ENCODE results near the gene POM121. TPM values are rescaled to one million over a fixed set of nuclear protein-coding genes. Genes with fewer than 3 reads are reported as not detected.

POM121 gene
- total and polyA plus RNA-seq, 10 of the 15 experiments (the other 5 are each of a cell fraction or from before 2014, with no cell fraction given) = 2.4 to 65.7 (median 14.1) TPM

DNA sequence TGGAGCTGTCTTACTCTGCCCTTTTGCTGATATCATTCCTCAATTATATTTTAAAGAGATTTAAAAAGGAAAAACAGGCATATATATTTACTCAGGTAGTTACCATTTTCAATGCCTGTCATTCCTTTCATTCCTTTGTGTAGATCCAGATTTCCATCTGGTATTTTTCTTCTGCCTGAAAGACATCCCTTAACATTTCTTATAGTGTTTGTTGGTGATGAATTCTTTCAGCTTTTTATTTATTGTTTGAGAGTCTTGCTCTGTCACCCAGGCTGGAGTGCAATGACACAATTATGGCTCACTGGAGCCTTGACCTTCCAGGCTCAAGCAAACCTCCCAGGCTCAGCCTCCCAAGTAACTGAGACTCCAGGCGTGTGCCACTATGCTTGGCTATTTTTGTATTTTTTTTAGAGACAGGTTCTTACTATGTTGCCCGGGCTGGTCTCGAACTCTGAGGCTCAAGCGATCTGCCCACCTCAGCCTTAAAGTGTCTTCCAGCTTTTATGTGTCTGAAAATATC lies 5.6 kb upstream of the POM121 start:
- ChIA-PET POLR2A (interaction anchor here (0.5 kb wide), 1 partner anchor 85 kb away, joined by 7 read pairs; no protein-coding TSS in a partner anchor), RAD21 (ENCODE audit: unreplicated experiment) (no interaction called here), CTCF (no interaction called here), SMC1A (ENCODE audit: uncharacterized antibody, unreplicated experiment) (no interaction called here)
- FAIRE-seq (no peak), DNase-seq (ENCODE audit: low read depth, low spot score) (no peak), ATAC-seq (no peak)
- Histone ChIP-seq H3K36me3 (ENCODE audit: control insufficient read depth in 2 of 2, insufficient read depth in 2 of 2, low read length in 1 of 2) (peaks cover 4% of the 10 kb centered on the region in 2 experiments; a peak in 3 of 4 replicates), H3K27me3 (replicated peaks in 1 of 2; ENCODE audit: control insufficient read depth in 2 of 2, insufficient read depth in 2 of 2, low read length in 1 of 2) (no peaks in the 10 kb centered on the region), H3K4me1 (ENCODE audit: control insufficient read depth, insufficient read depth, low read length) (no peaks in the 10 kb centered on the region), H3K9ac (ENCODE audit: control insufficient read depth, insufficient read depth, low read length) (no peak overlapping the region), H3K79me2 (ENCODE audit: control insufficient read depth, insufficient read depth, low read length) (peaks cover 5% of the 10 kb centered on the region), H3K4me2 (ENCODE audit: control insufficient read depth, insufficient read depth) (no peak overlapping the region), H3K27ac (ENCODE audit: control insufficient read depth, insufficient read depth) (no peak overlapping the region), H3K9me3 (replicated peaks; ENCODE audit: control insufficient read depth, insufficient read depth, low read length) (no peaks in the 10 kb centered on the region), H2AFZ (ENCODE audit: control insufficient read depth, low read depth, low read length) (no peak overlapping the region), H4K20me1 (ENCODE audit: control insufficient read depth, insufficient read depth) (no peaks in the 10 kb centered on the region), H3K4me3 (no peak overlapping the region)
- in situ Hi-C loops (cut with MboI) (no loop called here), intact Hi-C loops (cut with micrococcal nuclease; ENCODE audit: unreplicated experiment) (no loop called here)
- no TSS peak for BruUV-seq (replicated peaks)
- 82% methylated on average over 4 of the region's 4 CpGs for WGBS (ENCODE audit: insufficient coverage, insufficient replicate concordance, low lambda C conversion rate, missing lambda C conversion rate)
- TF ChIP-seq CEBPB (IDR thresholded peaks at IDR 0.05; ENCODE audit: borderline replicate concordance in 1 of 2, low read depth in 2 of 2, low read length in 2 of 2) = no peak
- TF ChIP-seq, protein P1, sequence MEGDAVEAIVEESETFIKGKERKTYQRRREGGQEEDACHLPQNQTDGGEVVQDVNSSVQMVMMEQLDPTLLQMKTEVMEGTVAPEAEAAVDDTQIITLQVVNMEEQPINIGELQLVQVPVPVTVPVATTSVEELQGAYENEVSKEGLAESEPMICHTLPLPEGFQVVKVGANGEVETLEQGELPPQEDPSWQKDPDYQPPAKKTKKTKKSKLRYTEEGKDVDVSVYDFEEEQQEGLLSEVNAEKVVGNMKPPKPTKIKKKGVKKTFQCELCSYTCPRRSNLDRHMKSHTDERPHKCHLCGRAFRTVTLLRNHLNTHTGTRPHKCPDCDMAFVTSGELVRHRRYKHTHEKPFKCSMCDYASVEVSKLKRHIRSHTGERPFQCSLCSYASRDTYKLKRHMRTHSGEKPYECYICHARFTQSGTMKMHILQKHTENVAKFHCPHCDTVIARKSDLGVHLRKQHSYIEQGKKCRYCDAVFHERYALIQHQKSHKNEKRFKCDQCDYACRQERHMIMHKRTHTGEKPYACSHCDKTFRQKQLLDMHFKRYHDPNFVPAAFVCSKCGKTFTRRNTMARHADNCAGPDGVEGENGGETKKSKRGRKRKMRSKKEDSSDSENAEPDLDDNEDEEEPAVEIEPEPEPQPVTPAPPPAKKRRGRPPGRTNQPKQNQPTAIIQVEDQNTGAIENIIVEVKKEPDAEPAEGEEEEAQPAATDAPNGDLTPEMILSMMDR (IDR thresholded peaks at IDR 0.05 in 2 of 3, conservative IDR thresholded peaks at IDR 0.05 in 1 of 3; ENCODE audit: control insufficient read depth in 2 of 3, extremely low read depth in 1 of 3, insufficient read depth in 1 of 3, low read depth in 3 of 3, low read length in 3 of 3) = no peak

DNA sequence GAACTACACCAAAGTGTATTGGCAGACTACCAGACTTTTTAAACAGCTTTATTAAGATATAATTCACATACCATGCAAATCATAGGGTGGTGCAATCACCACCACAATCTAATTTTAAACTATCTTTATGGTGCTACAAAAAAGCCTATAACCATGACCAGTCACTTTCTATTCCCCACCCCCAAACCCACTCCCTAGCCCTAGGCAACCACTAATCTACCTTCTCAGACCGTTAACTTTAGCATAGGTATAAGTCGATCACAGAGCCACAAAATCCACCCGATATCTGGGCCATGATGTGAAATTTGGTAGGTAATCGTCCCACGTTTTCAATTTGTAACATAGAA lies 536 bp upstream of the POM121 start:
- peak overlapping the region; percentile 84 for H3K4me2 ChIP-seq (ENCODE audit: control insufficient read depth, insufficient read depth)
- FAIRE-seq (no peak), DNase-seq (ENCODE audit: low read depth, low spot score) (no peak), ATAC-seq (peak; percentile 55)
- BruUV-seq (replicated peaks) = TSS peak; percentile 99
- in situ Hi-C loops (cut with MboI) = loop anchor here (5.0 kb wide), 1 partner anchor 97 kb away; the partner anchor contains the start of gene TYW1B
- ChIA-PET POLR2A (no interaction called here), RAD21 (ENCODE audit: unreplicated experiment) (no interaction called here), SMC1A (ENCODE audit: uncharacterized antibody, unreplicated experiment) (no interaction called here), CTCF (no interaction called here)
- peaks cover 16% of the 10 kb centered on the region for H3K79me2 ChIP-seq (ENCODE audit: control insufficient read depth, insufficient read depth, low read length)
- peaks cover 3 to 14% of the 10 kb centered on the region in 2 experiments for H3K36me3 ChIP-seq (ENCODE audit: control insufficient read depth in 2 of 2, insufficient read depth in 2 of 2, low read length in 1 of 2)
- WGBS (ENCODE audit: insufficient coverage, insufficient replicate concordance, low lambda C conversion rate, missing lambda C conversion rate) = 3% methylated on average over 5 of the region's 5 CpGs
- H3K9me3 ChIP-seq (replicated peaks; ENCODE audit: control insufficient read depth, insufficient read depth, low read length) = no peaks in the 10 kb centered on the region
- TF ChIP-seq RAD21 (IDR thresholded peaks at IDR 0.05; ENCODE audit: insufficient read depth, low read depth, low read length) (no peak), BMI1 (IDR thresholded peaks at IDR 0.05; ENCODE audit: borderline replicate concordance) (no peak), RFX5 (IDR thresholded peaks at IDR 0.05; ENCODE audit: low read depth, low read length) (no peak), SMAD1 (IDR thresholded peaks at IDR 0.05; ENCODE audit: low read depth, partially characterized antibody) (no peak)
- peak overlapping the region; percentile 75 for H3K9ac ChIP-seq (ENCODE audit: control insufficient read depth, insufficient read depth, low read length)
- no peaks in the 10 kb centered on the region for H4K20me1 ChIP-seq (ENCODE audit: control insufficient read depth, insufficient read depth)
- H3K27me3 ChIP-seq (replicated peaks in 1 of 2; ENCODE audit: control insufficient read depth in 2 of 2, insufficient read depth in 2 of 2, low read length in 1 of 2) = no peaks in the 10 kb centered on the region
- peaks cover 6% of the 10 kb centered on the region; the same call in 1 of the 2 replicates for H3K4me1 ChIP-seq (ENCODE audit: control insufficient read depth, insufficient read depth, low read length)
- intact Hi-C loops (cut with micrococcal nuclease; ENCODE audit: unreplicated experiment) = no loop called here
- H3K27ac ChIP-seq (ENCODE audit: control insufficient read depth, insufficient read depth) = peak overlapping the region; percentile 63
- H3K4me3 ChIP-seq = peak overlapping the region; percentile 88
- H2AFZ ChIP-seq (ENCODE audit: control insufficient read depth, low read depth, low read length) = peak overlapping the region; percentile 87

Measured in GM12878 (cell line).